DOHH2 (cell line): ENCODE measurements around the gene KCP.

Experiments
- H3F3A ChIP-seq: fragments of 200-600 bp; sonication (generic), shearing (Covaris generic); 2 replicates; pipeline ENCODE4 v1.6.0; 2016; ENCODE audit warnings: antibody characterized with exemption, mild to moderate bottlenecking; ENCODE audit not compliant: control insufficient read depth, insufficient read depth
- H3K27ac ChIP-seq: fragments of 200-600 bp; sonication (generic); 2 replicates; pipeline ENCODE4 v1.5.1; 2014; ENCODE audit warnings: low read depth, mild to moderate bottlenecking, low read length, moderate library complexity
- H3K27me3 ChIP-seq: fragments of 200-600 bp; sonication (generic); 2 replicates; pipeline ENCODE4 v1.6.1; 2014; ENCODE audit warnings: mild to moderate bottlenecking, low read length, mixed read lengths; ENCODE audit not compliant: control insufficient read depth
- H3K36me3 ChIP-seq: fragments of 200-600 bp; sonication (generic); 2 replicates; pipeline ENCODE4 v1.6.1; 2014; ENCODE audit warnings: mild to moderate bottlenecking, low read length, moderate library complexity, mixed read lengths; ENCODE audit not compliant: control insufficient read depth
- H3K4me1 ChIP-seq: fragments of 200-600 bp; sonication (generic); 2 replicates; pipeline ENCODE4 v1.6.1; 2014; ENCODE audit warnings: mild to moderate bottlenecking, low read length, mixed read lengths; ENCODE audit not compliant: control insufficient read depth
- H3K4me2 ChIP-seq: fragments of 200-600 bp; sonication (generic); 2 replicates; pipeline ENCODE4 v1.6.0; 2014; ENCODE audit warnings: mild to moderate bottlenecking, low read length, moderate library complexity
- H3K4me3 ChIP-seq: fragments of 200-600 bp; sonication (generic); 2 replicates; pipeline ENCODE4 v1.5.1; 2014; ENCODE audit warnings: mild to moderate bottlenecking, low read length, mixed read lengths
- H3K79me2 ChIP-seq: fragments of 200-600 bp; sonication (generic); 2 replicates; pipeline ENCODE4 v1.6.1; 2014; ENCODE audit warnings: mild to moderate bottlenecking, low read length, mixed read lengths; ENCODE audit not compliant: control insufficient read depth
- H3K9me2 ChIP-seq: fragments of 200-600 bp; sonication (generic); replicated peaks from 2 replicates; pipeline ENCODE4 v1.6.1; 2014; ENCODE audit warnings: mild to moderate bottlenecking, low read length, mixed read lengths; ENCODE audit not compliant: control insufficient read depth
- H3K9me3 ChIP-seq: fragments of 200-600 bp; sonication (generic); 2 replicates; pipeline ENCODE4 v1.6.1; 2014; ENCODE audit warnings: antibody characterized with exemption, low read length, mixed read lengths; ENCODE audit not compliant: control insufficient read depth, insufficient read depth
- H4K20me1 ChIP-seq: fragments of 200-600 bp; sonication (generic); 2 replicates; pipeline ENCODE4 v1.6.0; 2014; ENCODE audit warnings: low read depth, mild to moderate bottlenecking, antibody characterized with exemption, low read length, moderate library complexity; ENCODE audit not compliant: control insufficient read depth, insufficient read depth
- CTCF ChIP-seq: fragments of 200-600 bp; sonication (generic); IDR thresholded peaks from one replicate; pipeline ENCODE4 v1.5.1; 2014; ENCODE audit warnings: antibody characterized with exemption, mild to moderate bottlenecking, low read depth, low read length; ENCODE audit not compliant: poor library complexity, severe bottlenecking
- EZH2phosphoT487 ChIP-seq: fragments of 200-600 bp; sonication (generic); IDR thresholded peaks from 2 replicates; pipeline ENCODE4 v1.6.1; 2017; ENCODE audit warnings: borderline replicate concordance, mild to moderate bottlenecking, antibody characterized with exemption, low read length, moderate library complexity, mixed read lengths

Gene KCP

GRCh38 chr7:128910569-128910945, at the start of gene KCP:
TSS of gene KCP (minus strand) at chr7:128910709. CDS start at chr7:128910676, 33 bp downstream.
- H3K4me1 ChIP-seq = no peaks in the 10 kb centered on the region; the same call in 1 of the 2 replicates
- no peaks in the 10 kb centered on the region for H3K36me3 ChIP-seq
- no peaks in the 10 kb centered on the region for H3K9me2 ChIP-seq
- TF ChIP-seq EZH2phosphoT487 (no peak), CTCF (no peak)
- H3K27me3 ChIP-seq = peaks cover 36% of the 10 kb centered on the region
- H3K4me2 ChIP-seq = no peak within 1 kb of the TSS
- no peaks in the 10 kb centered on the region for H3K79me2 ChIP-seq
- no peaks in the 10 kb centered on the region for H4K20me1 ChIP-seq
- H3F3A ChIP-seq = no peaks in the 10 kb centered on the region
- H3K4me3 ChIP-seq = no peak within 1 kb of the TSS
- H3K27ac ChIP-seq = no peak within 1 kb of the TSS
- H3K9me3 ChIP-seq = no peaks in the 10 kb centered on the region

DNA sequence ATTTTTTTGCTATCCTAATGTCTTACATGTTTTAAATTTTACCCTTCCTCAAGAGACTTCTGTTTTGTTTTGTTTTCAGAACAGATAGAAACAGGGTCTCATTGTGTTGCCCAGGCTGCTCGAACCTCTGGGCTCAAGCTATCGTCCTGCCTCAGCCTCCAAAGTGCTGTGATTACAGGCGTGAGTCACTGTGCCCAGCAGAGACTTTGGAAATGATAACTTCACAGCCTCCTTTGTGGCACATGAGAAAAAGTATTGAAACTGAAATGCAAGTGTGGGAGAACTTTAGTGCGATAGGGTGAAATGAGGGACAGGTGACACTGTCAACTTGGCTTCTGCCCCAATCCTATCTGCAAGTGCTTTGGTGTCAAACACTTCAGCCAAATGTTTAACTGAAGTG, 48.8 kb upstream of the KCP start:
- 0 out of 2 replicates have a peak, but pooled peaks cover 4% of the 10 kb centered on the region for H3F3A ChIP-seq
- H3K36me3 ChIP-seq = peaks cover 83% of the 10 kb centered on the region
- no peaks in the 10 kb centered on the region for H3K79me2 ChIP-seq
- no peak for TF ChIP-seq EZH2phosphoT487
- TF ChIP-seq CTCF = no peak
- H3K4me1 ChIP-seq = peaks cover 14% of the 10 kb centered on the region
- no peaks in the 10 kb centered on the region for H4K20me1 ChIP-seq
- no peak overlapping the region for H3K27ac ChIP-seq
- H3K4me3 ChIP-seq = no peak overlapping the region
- no peaks in the 10 kb centered on the region for H3K27me3 ChIP-seq
- H3K9me3 ChIP-seq = no peaks in the 10 kb centered on the region
- H3K4me2 ChIP-seq = no peak overlapping the region
- no peaks in the 10 kb centered on the region for H3K9me2 ChIP-seq

GRCh38 chr7:128955981-128956380, 45.5 kb upstream of the KCP start:
- Histone ChIP-seq H3K79me2 (no peaks in the 10 kb centered on the region), H3K4me3 (no peak overlapping the region), H3K27me3 (no peaks in the 10 kb centered on the region), H3F3A (0 out of 2 replicates have a peak, but pooled peaks cover 7% of the 10 kb centered on the region), H3K9me3 (no peaks in the 10 kb centered on the region), H3K4me1 (peaks cover 14% of the 10 kb centered on the region), H4K20me1 (no peaks in the 10 kb centered on the region), H3K36me3 (peaks cover 83% of the 10 kb centered on the region), H3K4me2 (no peak overlapping the region), H3K27ac (no peak overlapping the region), H3K9me2 (no peaks in the 10 kb centered on the region)
- TF ChIP-seq CTCF (no peak), EZH2phosphoT487 (no peak)
